Mesendoderm (in vitro differentiated cells): ENCODE results near the gene NME7.

ENCODE experiments used
- DNase-seq: peaks from one replicate; pipeline ENCODE4 v3.0.0; 2013
- H2AK5ac ChIP-seq: 2 replicates; pipeline ENCODE4 v1.6.1; 2013; ENCODE audit warnings: low read length, inconsistent platforms
- H2BK120ac ChIP-seq: 2 replicates; pipeline ENCODE4 v1.6.1; 2013; ENCODE audit warnings: low read depth, mild to moderate bottlenecking, low read length, moderate library complexity, mixed read lengths
- H2BK15ac ChIP-seq: replicated peaks from 2 replicates; pipeline ENCODE4 v1.6.1; 2013; ENCODE audit warnings: low read depth, mild to moderate bottlenecking, moderate library complexity
- H2BK5ac ChIP-seq: 2 replicates; pipeline ENCODE4 v1.6.1; 2013; ENCODE audit warnings: low read length, inconsistent platforms
- H3K18ac ChIP-seq: 2 replicates; pipeline ENCODE4 v1.6.1; 2013; ENCODE audit warnings: mild to moderate bottlenecking, low read length, mixed read lengths
- H3K23ac ChIP-seq: one replicate; pipeline ENCODE4 v1.6.1; 2013; ENCODE audit warnings: low read length
- H3K27ac ChIP-seq: 2 replicates; pipeline ENCODE4 v1.5.1; 2013; ENCODE audit warnings: low read depth, mild to moderate bottlenecking, inconsistent platforms, low read length, moderate library complexity
- H3K27me3 ChIP-seq: 2 replicates; pipeline ENCODE4 v1.6.1; 2013; ENCODE audit warnings: low read length, control low read depth, mild to moderate bottlenecking, inconsistent platforms; ENCODE audit not compliant: insufficient read depth, poor library complexity
- H3K36me3 ChIP-seq: 2 replicates; pipeline ENCODE4 v1.6.1; 2013; ENCODE audit warnings: low read length, inconsistent platforms; ENCODE audit not compliant: control insufficient read depth, insufficient read depth
- H3K4ac ChIP-seq: one replicate; pipeline ENCODE4 v1.6.1; 2013; ENCODE audit warnings: low read depth, mild to moderate bottlenecking, low read length, moderate library complexity
- H3K4me1 ChIP-seq: 2 replicates; pipeline ENCODE4 v1.6.1; 2013; ENCODE audit warnings: low read depth, low read length, inconsistent platforms; ENCODE audit not compliant: control insufficient read depth
- H3K4me2 ChIP-seq: 2 replicates; pipeline ENCODE4 v1.6.1; 2013; ENCODE audit warnings: low read length
- H3K4me3 ChIP-seq: 2 replicates; pipeline ENCODE4 v1.5.1; 2013; ENCODE audit warnings: mild to moderate bottlenecking, low read length
- H3K56ac ChIP-seq: one replicate; pipeline ENCODE4 v1.6.1; 2013; ENCODE audit warnings: low read length
- H3K79me1 ChIP-seq: 2 replicates; pipeline ENCODE4 v1.6.1; 2013; ENCODE audit warnings: low read length, inconsistent platforms
- H3K79me2 ChIP-seq: 2 replicates; pipeline ENCODE4 v1.6.1; 2013; ENCODE audit warnings: mild to moderate bottlenecking, low read length; ENCODE audit not compliant: control insufficient read depth, insufficient read depth
- H3K9ac ChIP-seq: 2 replicates; pipeline ENCODE4 v1.6.1; 2013; ENCODE audit warnings: low read length, inconsistent platforms
- H4K5ac ChIP-seq: one replicate; pipeline ENCODE4 v1.6.1; 2013; ENCODE audit warnings: low read length
- H4K8ac ChIP-seq: one replicate; pipeline ENCODE4 v1.6.1; 2013; ENCODE audit warnings: low read depth, mild to moderate bottlenecking, control low read depth, low read length, moderate library complexity
- WGBS: extraction: QIAGEN DNeasy Blood & Tissue Kit; methylation state at CpG from one replicate; pipeline ENCODE4 v1.1.7; 2013; ENCODE audit warnings: low lambda C conversion rate, missing lambda C conversion rate; ENCODE audit not compliant: insufficient coverage; ENCODE audit errors: extremely low coverage; 5-methylcytosine and 5-hydroxymethylcytosine counted together

NME7 gene

GRCh38 chr1:169090308-169090899 is 277.2 kb downstream of the NME7 start:
- Histone ChIP-seq H2BK120ac (no peak overlapping the region), H3K79me2 (no peaks in the 10 kb centered on the region), H2AK5ac (no peak overlapping the region), H3K4me2 (no peak overlapping the region), H4K8ac (no peak overlapping the region), H2BK15ac (no peak overlapping the region), H3K27ac (no peak overlapping the region), H3K79me1 (no peaks in the 10 kb centered on the region), H3K4ac (peak overlapping the region; percentile 8), H4K5ac (no peak overlapping the region), H2BK5ac (no peak overlapping the region), H3K56ac (no peak overlapping the region), H3K4me1 (no peaks in the 10 kb centered on the region), H3K23ac (no peak overlapping the region), H3K27me3 (no peaks in the 10 kb centered on the region), H3K18ac (no peak overlapping the region), H3K36me3 (no peaks in the 10 kb centered on the region), H3K4me3 (no peak overlapping the region), H3K9ac (no peak overlapping the region)
- WGBS: no CpG with 5 or more reads among the region's 4 CpGs
- DNase-seq: no peak

GRCh38 chr1:169089776-169090175 is 277.8 kb downstream of the NME7 start:
- Histone ChIP-seq H3K27me3 (no peaks in the 10 kb centered on the region), H2BK5ac (no peak overlapping the region), H3K4me1 (no peaks in the 10 kb centered on the region), H3K23ac (no peak overlapping the region), H3K56ac (no peak overlapping the region), H3K36me3 (no peaks in the 10 kb centered on the region), H3K4ac (no peak overlapping the region), H3K4me3 (no peak overlapping the region), H3K79me2 (no peaks in the 10 kb centered on the region), H3K79me1 (no peaks in the 10 kb centered on the region), H4K5ac (no peak overlapping the region), H2AK5ac (no peak overlapping the region), H3K9ac (no peak overlapping the region), H3K4me2 (no peak overlapping the region), H3K27ac (no peak overlapping the region), H3K18ac (no peak overlapping the region), H4K8ac (no peak overlapping the region), H2BK15ac (no peak overlapping the region), H2BK120ac (no peak overlapping the region)
- no peak for DNase-seq
- WGBS: no CpG with 5 or more reads among the region's 2 CpGs

GRCh38 chr1:169087876-169088275 is 279.7 kb downstream of the NME7 start:
- no peaks in the 10 kb centered on the region for H3K79me1 ChIP-seq
- H3K4ac ChIP-seq: no peak overlapping the region
- H3K27ac ChIP-seq: no peak overlapping the region
- no peak overlapping the region for H3K18ac ChIP-seq
- H3K56ac ChIP-seq: no peak overlapping the region
- no CpG with 5 or more reads among the region's 4 CpGs for WGBS
- H2AK5ac ChIP-seq: no peak overlapping the region
- H3K4me1 ChIP-seq: no peaks in the 10 kb centered on the region
- no peaks in the 10 kb centered on the region for H3K36me3 ChIP-seq
- H3K4me2 ChIP-seq: no peak overlapping the region
- no peaks in the 10 kb centered on the region for H3K27me3 ChIP-seq
- H3K4me3 ChIP-seq: no peak overlapping the region
- H4K5ac ChIP-seq: no peak overlapping the region
- DNase-seq: no peak
- H3K79me2 ChIP-seq: no peaks in the 10 kb centered on the region
- H2BK120ac ChIP-seq: no peak overlapping the region
- H3K23ac ChIP-seq: no peak overlapping the region
- no peak overlapping the region for H4K8ac ChIP-seq
- no peak overlapping the region for H3K9ac ChIP-seq
- no peak overlapping the region for H2BK5ac ChIP-seq
- no peak overlapping the region for H2BK15ac ChIP-seq

- WGBS: no CpG with 5 or more reads among the region's 3 CpGs
- Histone ChIP-seq H3K27me3 (no peaks in the 10 kb centered on the region), H3K4ac (no peak overlapping the region), H3K9ac (no peak overlapping the region), H3K4me2 (no peak overlapping the region), H3K36me3 (no peaks in the 10 kb centered on the region), H2BK120ac (no peak overlapping the region), H2AK5ac (no peak overlapping the region), H2BK5ac (no peak overlapping the region), H3K4me1 (no peaks in the 10 kb centered on the region), H3K79me1 (no peaks in the 10 kb centered on the region), H4K8ac (no peak overlapping the region), H2BK15ac (no peak overlapping the region), H3K27ac (no peak overlapping the region), H4K5ac (no peak overlapping the region), H3K79me2 (no peaks in the 10 kb centered on the region), H3K4me3 (no peak overlapping the region), H3K56ac (no peak overlapping the region), H3K23ac (no peak overlapping the region), H3K18ac (no peak overlapping the region)
- peak; percentile 47 for DNase-seq
Observed at GRCh38 chr1:169086603-169087455, 280.8 kb downstream of the NME7 start.

- H3K23ac ChIP-seq: no peak overlapping the region
- H3K4me2 ChIP-seq: no peak overlapping the region
- H3K56ac ChIP-seq: no peak overlapping the region
- no peak overlapping the region for H2AK5ac ChIP-seq
- no peak overlapping the region for H3K4ac ChIP-seq
- no peak overlapping the region for H3K4me3 ChIP-seq
- H2BK120ac ChIP-seq: no peak overlapping the region
- H4K8ac ChIP-seq: no peak overlapping the region
- no peaks in the 10 kb centered on the region for H3K79me1 ChIP-seq
- H2BK15ac ChIP-seq: no peak overlapping the region
- no peaks in the 10 kb centered on the region for H3K79me2 ChIP-seq
- DNase-seq: no peak
- no peak overlapping the region for H3K27ac ChIP-seq
- no peak overlapping the region for H2BK5ac ChIP-seq
- no peak overlapping the region for H3K18ac ChIP-seq
- H3K9ac ChIP-seq: no peak overlapping the region
- WGBS: no CpG with 5 or more reads among the region's 2 CpGs
- no peak overlapping the region for H4K5ac ChIP-seq
- no peaks in the 10 kb centered on the region for H3K36me3 ChIP-seq
- no peaks in the 10 kb centered on the region for H3K4me1 ChIP-seq
- H3K27me3 ChIP-seq: no peaks in the 10 kb centered on the region
Observed at GRCh38 chr1:169085911-169086310, 281.7 kb downstream of the NME7 start.
